Activated CD4-positive, alpha-beta T cell treated with anti-CD3 and anti-CD28 coated beads for 4 hours (primary cell): Measurements from ENCODE around the gene IMPDH1.

Experiments
- DNase-seq, 2 donors: peaks; one replicate each; pipeline ENCODE4 v3.0.0-alpha.2; 2020

The IMPDH1 gene

DNA sequence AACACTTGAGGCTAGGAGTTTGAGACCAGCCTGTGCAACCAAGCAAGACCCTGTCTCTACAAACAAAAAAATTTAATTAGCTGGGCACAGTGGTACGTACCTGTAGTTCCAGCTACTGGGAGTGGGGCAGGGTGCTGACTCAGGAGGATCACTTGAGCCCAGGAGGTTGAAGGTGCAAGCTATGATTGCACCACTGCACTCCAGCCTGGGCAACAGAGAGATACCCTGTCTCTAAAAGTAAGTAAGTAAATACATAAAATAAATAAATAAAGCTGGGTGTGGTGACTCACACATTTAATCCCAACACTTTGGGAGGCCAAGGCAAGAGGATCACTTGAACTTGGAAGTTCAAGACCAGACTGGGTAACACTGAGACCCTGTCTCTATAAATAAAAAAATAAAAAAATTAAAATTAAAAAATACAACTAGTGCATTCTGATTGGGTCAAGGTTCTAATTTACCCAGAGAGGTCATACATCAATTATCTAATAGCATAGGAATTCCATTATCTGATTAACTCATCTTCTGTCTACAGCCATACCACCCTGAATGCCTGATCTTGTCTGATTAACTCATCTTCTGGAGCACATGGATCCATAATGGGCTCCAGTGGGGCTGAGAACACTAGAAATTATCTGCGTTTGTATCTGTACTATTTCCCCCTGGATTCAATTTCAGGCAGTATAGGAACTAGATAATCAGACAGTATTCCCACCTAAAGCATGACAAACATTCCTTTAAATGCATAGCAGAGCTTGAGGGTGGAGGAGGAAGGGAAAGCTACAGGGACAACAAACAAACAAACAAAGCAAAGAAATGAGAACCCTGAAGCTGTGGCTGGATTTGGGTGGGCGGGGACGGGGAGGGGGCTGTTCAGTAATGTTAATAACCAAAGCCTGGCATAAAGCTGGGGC lies 24.9 kb upstream of the IMPDH1 start:
- DNase-seq = no peak

DNA sequence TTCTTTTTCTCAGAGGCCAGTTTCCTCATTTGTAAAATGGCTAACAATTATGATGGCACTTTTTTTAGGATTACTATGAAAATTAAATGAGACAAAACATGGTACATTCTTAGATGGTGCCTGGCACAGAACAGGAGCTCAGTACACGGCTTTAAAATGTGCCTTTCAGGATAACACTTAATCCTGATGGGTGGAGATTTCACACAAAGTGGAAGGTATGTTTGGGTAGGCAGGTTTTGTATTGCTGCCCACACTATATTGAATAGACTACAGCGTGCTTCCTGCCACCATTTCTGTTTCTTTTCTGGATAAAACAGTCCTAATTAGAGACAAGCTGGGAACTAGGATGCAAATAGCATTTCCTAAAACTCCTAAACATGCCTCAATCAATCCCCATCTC lies 22.0 kb upstream of the IMPDH1 start:
- DNase-seq = no peak

DNA sequence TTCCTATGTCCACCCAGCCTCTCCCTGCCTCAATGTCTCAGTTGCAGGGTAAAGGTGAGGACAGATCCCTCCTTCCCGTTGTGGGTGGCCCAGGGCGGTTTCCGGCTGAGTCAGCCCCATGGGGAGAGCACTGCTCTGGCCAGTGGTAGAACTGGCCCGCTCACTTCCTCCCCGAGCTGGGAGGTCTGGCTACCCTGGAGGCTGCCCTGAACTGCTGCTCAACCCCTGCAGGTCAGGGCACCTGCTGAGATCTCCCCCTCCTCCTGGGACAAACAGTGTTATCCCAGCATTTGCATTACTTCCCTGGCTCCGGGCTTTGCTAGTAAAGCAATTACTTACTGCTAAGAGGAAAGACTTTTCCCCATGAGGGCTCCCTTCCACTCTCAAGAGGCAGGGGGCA lies 21.4 kb upstream of the IMPDH1 start:
- no peak for DNase-seq

DNA sequence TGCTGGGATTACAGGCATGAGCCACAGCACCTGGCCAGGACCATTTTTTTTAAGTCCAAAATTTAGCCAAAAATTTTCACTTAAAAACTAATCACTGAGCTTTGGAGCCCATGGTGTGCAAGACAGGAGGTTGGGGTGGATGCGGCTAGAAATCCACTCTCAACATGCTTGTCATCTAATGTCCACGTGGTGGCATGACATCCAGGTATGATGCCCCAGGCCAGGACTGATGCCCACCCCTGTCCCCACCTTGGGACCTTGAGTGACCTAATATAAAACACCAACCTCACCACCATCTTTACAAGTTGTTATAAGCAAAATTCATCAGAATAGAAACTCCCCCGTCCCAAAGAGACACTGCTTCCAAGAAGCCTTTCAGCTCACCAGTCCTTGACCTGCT lies 20.4 kb upstream of the IMPDH1 start:
- no peak for DNase-seq

DNA sequence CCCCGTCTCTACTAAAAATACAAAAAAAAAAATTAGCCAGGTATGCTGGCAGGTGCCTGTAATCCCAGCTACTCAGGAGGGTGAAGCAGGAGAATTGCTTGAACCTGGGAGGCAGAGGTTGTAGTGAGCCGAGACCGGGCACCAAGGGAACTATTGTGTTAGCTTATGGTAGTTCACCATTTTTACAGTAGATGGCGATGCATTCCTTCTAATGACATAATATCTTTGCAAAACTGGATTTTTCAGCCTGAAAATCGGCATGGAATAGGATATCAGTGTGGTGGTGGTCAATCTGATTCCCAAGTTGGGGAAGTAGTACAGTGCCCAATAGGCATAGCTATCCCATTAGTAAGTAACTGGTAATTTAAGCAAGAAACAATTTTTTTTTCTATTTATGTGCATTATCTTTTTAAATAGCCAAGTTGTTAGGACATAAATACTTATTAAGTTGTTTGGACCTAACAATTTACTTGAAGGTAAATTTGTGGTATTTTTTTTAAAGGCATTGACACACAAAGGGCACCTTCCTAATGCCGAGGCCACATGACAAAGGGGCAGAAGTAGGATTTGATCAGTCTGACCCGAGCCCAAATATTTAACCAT lies 17.6 kb upstream of the IMPDH1 start:
- DNase-seq = no peak

DNA sequence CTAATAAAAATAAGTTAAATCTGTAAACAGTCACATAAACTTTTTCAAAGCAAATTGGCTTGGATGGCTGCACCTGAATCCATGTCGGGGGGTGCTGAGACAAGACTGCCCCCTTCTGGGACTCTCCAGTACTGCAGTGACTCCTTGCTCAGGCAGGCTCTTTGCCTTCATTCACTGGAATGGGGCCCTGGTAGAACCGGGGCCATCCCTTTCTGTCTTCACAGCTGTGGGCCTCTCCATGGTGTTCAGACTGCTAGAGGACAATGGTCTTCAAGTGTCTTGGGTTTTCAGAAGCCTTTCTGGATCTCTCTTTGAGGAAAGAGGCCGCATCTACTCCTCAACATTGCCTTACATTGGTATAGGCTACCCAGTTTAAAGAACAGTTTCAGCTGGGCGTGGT lies 16.1 kb upstream of the IMPDH1 start:
- DNase-seq = peak; percentile 55 to 75

DNA sequence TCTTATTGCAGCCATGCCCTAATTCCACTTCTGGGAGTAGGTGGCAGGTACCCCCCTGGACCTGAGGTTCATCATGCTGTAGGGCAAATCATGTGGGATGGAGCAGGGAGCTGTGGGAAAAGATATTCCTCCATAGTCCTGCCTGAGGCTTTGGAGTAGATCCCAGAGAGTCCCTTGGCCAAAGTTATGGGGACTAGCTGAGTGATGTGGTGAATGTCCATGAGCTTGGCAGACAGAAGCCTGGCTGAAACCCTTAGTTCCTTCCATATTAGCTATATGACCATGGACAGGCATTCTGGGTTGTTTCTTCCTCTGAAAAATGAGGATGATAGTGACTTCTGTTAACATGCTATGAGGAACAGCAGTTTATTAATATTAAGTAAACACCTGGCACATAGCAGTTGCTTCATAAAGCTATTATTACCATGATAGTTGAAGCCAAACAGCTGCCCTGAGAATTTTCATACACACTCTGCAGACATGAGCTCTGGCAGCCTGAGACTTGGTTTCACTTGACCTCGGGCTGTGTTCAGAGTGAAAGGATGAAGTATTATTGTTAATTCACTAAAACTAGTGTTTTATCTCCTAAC lies 15.0 kb upstream of the IMPDH1 start:
- DNase-seq = no peak

DNA sequence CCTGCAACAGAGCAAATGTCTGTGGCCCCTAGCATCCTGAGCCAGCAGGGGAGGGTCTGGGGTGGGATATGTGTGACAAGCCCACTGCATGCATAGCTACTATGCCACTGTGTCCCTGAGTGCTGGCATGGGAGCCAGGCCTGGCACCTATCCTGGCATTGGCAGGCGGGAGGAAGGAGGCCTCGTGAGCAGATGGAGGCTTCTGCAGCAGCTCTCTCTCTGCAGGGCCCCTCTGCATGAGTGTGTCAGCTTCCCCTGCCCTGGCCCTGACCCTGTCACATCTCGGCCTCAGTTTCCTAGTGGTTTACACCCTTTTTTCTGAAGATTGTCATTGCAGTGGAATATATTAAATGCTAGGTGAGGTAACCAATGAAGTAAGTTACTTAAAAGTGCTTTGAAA lies 13.1 kb upstream of the IMPDH1 start:
- no peak for DNase-seq

DNA sequence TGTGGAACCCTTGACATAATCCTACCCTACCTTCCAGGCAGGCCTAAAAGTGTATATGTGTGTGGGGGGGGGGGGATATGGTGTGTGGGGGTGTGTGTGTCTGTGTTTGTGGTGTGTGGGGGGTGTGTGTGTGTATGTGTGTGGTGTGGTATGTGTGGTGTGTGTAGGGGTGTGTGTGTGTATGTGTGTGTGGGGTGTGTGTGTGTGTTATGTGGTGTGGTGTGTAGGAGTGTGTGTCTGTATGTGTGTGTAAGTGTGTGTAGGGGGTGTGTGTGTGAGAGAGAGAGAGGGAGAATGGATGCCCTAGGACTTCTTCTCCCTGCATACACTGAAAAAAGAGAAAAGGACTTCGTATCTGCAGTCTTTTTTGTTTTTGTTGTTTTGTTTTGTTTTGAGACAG lies 12.3 kb upstream of the IMPDH1 start:
- no peak for DNase-seq

DNA sequence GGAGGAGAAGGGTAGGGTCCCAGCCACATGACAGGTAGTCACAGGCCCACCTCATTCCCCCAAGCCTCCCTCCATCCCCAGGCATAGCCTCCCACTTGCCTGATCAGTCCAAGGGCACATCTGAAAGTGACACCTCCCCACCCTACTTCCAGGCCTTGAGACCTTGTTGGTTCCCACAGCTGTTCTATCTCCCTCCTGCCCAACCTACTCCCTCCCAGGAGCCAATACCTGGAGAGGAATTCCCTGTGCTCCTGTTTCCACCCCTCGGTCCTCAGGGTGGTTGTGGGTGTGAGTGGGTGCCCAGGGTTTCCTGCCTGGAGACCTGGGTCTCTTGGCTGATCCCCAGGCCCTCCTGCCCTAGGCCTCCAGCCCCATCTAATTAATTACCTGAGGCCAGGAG lies 11.6 kb upstream of the IMPDH1 start:
- no peak for DNase-seq

DNA sequence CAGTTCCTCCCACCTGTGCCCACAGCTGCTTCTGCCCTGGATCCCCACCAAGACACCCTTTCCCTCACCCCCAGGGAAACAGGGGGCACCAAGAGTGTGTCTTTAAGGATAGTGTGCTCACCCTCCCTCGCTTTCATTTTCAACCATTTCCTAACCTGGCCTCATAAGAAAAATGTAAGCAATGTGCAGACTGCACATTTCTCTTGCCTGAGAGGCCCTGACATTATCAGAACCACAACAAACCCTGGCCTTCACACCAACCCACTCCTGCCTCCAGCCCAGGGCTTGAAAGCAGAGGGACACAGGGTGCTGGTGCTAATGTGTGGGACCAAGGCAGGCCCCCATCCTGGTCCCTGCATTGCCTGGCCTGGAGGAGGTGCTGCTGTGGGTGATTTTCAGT lies 11.0 kb upstream of the IMPDH1 start:
- no peak for DNase-seq

DNA sequence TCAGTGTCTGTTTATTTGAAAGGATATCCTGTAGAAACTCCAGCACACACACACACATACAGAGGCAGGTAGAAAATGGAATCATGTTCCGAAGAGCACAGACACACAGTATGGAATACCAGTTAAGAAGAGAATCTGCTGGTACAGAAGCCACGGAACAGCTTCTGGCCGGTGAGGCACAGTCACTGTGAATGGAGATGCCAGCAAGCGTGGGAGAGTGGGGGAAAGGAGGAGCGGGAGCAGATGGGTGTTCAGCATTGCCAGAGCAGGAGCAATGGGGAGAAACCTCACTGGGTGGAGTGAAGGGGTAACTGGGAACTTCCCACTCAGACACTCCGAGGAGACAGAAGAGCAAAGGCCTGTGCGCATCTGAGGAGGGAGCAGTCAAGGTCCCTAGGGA lies 9.5 kb upstream of the IMPDH1 start:
- no peak for DNase-seq

DNA sequence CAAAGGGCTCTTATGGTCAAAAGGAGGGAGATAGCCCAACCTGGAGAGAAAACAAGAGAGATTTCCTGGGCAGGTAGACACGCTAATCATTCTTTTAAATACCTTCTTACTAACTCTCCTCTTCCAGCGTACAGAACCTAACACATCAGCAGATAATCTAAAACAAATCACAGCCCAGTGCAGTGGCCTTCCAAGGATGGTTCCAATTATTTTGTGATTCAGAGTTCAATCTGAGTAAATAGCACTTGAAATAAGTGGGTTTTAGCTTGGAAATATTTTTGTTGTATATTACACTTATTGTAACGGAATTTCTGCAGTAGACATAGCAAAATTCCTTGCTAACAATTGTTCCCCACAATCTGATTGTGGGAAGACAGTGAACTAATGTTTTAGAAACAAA lies 7.3 kb upstream of the IMPDH1 start:
- DNase-seq = no peak

DNA sequence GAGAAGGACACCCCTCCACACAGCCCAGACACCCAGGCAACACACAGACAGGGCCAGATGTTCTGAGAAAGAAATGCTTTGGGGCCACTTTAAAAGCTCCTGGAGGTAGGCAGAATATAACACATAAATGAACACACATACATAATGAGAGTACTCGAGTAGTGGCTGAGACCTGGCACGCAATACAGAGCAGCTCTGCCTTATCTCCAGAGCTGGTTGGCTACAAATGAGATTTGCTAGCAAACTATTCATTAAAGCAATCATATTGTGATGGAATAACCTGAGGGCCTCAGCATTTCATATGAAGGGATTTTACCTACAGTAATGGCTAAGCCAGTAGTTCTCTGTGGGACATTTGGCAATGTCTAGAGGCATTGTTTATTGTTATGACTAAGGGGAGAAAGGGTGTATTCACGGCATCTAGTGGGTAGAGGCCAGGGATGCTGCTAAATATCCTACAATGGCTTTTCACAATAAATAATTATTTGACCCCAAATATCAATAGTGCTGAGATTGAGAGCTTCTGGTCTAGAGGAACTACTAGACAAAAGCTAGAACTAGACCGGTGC lies 5.5 kb upstream of the IMPDH1 start:
- no peak for DNase-seq

DNA sequence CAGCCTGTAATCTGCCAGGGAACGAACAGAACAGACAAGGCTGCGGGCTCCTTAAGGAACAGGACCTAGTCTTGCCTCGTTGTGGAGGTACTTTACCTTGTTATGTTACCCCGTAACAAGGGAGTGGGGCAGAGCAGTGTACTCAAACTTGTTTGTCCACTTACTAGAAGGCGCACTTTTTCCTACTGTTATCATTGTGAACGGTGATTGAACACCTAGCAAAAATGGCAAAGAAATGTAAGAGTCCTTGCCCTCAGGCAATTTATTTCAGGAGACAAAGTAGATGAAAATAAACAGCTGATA lies 620 bp upstream of the IMPDH1 start:
- DNase-seq = no peak

DNA sequence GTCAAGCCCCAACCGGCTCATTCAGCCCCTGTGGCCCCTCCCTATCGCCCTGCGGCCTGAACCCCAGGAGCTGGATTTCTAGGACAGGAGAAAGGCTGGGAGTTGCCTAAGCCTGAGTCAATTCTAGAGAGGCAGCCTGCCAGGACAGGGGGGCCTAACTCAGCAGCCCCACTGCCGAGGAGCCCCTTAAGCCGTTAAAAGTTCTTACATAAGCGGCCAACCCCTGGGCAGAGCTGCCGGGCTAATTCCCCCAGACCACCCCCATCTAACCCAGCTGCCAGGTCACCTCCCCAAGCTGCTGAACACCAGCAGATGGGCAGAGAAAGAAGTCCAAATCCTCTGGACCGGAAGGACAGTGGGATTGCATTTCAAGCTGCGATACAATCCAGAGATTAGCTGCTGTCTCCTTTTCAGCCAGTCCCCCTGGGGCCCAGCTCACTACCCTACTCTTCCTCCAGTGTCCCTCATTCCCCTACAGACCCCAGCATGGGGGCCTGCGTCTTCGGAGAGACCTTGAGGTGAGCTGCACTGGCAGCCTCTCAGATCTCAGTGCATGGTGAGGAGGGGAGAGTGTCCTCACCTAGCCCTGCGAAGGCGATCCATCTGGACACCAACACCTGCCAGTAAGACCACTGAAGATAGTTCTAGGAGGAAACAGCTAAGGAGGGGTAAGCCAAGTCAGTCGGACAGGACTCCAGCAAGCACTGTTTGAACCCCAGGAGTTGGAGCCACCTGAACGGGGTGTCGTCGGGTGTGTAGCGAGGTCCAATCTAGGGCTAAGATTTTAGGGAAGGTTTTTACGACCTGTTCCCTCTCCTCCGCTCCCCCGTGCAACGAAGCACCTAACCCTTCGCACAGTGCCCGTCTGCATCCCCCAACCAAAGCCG lies 830 bp downstream of the IMPDH1 start:
- no peak for DNase-seq

DNA sequence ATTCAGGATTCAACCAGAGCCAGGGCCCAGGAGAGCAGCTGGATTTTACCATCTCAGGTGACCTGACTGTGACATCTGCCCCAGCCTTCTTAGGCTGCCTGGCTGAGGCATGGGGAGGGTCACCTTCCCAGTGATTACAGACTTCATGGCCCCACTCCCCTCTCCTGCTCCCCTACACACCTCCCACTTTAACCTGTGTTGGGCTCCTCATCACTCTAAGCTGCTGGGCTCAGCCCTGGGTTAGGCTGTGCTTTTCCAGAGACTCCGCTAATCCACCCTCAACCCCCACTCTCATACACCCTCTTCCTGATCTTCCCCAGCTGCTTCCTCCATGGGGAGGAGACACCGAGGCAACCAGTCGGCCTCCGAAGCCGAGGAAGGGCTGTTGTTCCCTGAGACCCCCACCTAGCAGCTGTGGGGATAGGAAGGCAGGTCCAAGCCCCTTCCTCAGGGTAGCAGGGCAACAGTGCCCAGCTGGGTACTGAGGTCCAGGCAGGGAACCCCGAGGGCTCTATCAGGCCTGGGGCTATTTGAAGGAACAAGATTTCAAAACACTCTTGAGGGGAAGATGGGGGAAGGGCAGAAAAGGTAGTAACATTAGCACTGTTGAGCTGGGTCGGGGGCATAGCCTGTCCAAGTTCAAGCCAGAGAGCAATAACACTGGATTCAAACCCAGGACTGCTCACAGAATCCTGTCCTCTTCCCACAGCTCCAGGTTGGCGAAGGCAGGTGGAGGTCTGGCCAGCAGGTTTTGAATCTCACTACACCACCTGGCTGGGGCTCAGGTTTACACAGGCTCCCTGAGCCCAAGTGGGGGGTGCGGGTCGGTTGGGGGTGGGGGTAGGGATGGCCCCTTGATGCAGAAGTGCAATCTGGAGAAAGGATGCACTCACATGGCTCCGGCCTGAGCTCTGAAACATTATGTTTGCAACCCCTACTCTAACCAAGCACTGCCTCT lies 1.8 kb downstream of the IMPDH1 start:
- no peak for DNase-seq

DNA sequence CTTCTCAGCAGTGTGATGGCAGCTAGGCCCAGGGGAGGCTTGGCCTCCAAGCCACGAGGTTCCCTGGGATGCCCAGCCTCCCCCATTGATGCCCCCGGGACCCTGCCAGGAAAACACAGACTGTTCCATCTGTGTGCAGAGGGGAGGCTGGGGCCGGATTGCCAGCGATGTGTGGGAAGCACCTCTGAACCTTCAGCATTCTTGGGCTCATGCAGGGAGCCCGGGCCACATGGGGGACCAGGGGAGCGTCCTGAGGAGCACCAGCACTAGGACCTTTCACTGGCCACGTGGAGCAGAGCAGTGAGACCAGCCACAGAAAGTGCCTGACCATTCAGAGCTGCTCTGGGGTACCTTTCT lies 2.6 kb downstream of the IMPDH1 start:
- DNase-seq = no peak

DNA sequence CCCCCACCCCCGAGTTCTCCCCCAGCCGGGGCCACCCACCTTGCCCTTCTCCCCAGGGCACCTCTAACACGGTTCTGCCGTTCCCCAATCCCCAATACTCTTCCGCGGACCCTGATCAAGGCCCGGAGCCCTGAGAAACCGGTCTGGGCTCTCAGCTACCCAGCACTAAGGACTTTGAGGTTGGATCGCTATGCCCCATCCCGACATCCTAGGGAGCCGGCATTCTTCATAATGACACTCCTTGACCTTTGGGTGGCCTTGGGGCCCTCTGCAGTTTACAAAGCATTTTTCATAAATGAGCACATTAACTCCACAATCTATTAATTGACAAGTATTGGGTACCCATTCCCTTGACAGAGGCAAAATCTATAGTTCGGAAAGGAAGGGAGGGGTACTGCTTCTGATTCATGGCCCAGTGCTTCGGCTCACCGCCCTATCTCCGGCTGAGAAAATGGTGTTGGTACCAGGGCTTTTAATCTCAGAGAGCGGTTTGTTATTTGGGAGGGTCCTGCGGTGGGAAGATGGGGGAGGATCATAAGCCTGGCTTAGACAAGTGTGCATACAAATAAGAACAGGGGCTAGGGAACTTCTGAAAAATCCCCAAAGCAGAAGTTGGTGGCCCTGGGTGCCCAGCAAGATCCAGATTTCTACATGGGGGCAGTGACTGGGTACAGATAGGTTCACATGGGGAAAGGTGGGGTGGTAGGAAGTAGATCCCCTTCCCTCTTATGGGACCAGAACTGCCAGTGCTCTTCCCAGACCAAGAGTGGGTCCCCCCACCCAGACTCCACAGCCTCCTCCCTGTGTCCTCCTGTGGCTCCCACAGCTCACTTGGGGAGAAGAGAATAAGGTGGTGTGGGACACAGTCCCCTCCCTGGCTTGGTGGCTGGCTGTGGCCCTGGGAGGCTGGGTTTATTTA lies 3.2 kb downstream of the IMPDH1 start:
- no peak for DNase-seq

DNA sequence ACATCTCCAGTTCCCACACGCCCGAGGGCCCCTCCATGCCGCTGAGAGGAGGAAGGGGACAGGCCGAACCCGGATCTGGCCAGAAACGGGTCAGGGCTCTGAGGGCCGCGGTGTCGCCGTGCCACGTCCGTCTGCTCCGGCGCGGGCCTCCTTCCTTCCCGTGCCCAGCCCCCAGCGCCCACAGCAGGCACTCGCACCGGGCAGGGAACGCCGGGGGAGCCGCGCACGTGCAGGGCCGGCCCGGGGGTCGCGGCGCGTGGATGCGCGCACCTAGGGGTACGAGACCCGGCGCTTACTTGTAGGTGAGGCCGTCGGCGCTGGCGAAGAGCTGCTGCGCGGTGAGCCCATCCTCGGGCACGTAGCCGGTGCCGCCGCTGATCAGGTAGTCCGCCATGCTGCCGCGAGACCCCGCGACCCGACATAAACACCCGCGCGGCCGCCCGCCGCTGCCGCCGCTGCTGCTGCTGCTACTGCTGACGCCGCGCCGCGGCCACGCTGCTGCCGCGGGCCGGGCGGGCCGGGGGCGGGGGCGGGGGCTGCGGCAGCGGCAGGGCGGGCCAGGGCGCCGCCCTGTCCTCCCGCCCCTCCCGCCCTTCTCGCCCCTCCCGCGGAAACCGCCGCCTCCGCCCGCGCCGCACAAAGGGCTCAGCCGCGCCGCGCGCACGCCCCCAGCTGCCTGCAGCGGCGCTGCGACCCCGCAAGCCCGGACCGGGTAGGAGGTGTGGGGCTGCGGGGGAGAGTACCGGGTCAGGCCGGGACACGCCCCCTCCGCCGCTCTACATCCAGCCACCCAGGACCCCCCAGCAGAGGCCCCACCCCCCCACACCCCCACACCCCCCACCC lies 4.1 kb downstream of the IMPDH1 start:
- DNase-seq = peak; percentile 64 to 68
